ENCODE results near the gene ABLIM3. TPM values are rescaled to one million over a fixed set of nuclear protein-coding genes. Genes with fewer than 3 reads are reported as not detected.

ABLIM3 gene
- total and polyA plus RNA-seq, 9 of the 15 experiments (the other 6 are each of a cell fraction or from before 2014, with no cell fraction given): 0.03 to 0.38 (median 0.11) TPM

GRCh38 chr5:149164731-149165130 is 23.4 kb downstream of the ABLIM3 start:
- Histone ChIP-seq H2AFZ (ENCODE audit: low read depth, low read length) (no peak overlapping the region), H3K4me2 (ENCODE audit: insufficient read depth, low read length) (no peak overlapping the region), H3K4me3 (no peak overlapping the region), H3K27me3 (ENCODE audit: control insufficient read depth in 2 of 2, insufficient read depth in 2 of 2, low read length in 2 of 2) (peaks cover 0 to 11% of the 10 kb centered on the region in 2 experiments; a peak in 2 of 5 replicates), H3K9me1 (ENCODE audit: control insufficient read depth, insufficient read depth, low read length) (no peaks in the 10 kb centered on the region), H3K36me3 (ENCODE audit: control insufficient read depth, insufficient read depth, low read length) (no peaks in the 10 kb centered on the region), H3K79me2 (ENCODE audit: control insufficient read depth, insufficient read depth, low read length) (no peaks in the 10 kb centered on the region), H4K20me1 (replicated peaks; ENCODE audit: control insufficient read depth, insufficient read depth, low read length) (no peaks in the 10 kb centered on the region), H3K27ac (ENCODE audit: extremely low read depth, low read depth, low read length) (no peak overlapping the region), H3K4me1 (replicated peaks in 1 of 2; ENCODE audit: control insufficient read depth in 2 of 2, insufficient read depth in 2 of 2, low read length in 2 of 2) (no peaks in the 10 kb centered on the region), H3K9me3 (replicated peaks; ENCODE audit: control insufficient read depth, insufficient read depth, low read depth, low read length) (no peaks in the 10 kb centered on the region), H3K9ac (ENCODE audit: insufficient read depth in 1 of 2, low read depth in 2 of 2, low read length in 2 of 2) (no peak overlapping the region)
- ATAC-seq (no peak), DNase-seq (ENCODE audit: extremely low read depth in 1 of 4, low spot score in 3 of 4) (no peak), FAIRE-seq (no peak)
- ChIA-PET POLR2A (no interaction called here), CTCF (ENCODE audit: low intra/inter-chr PET ratio) (no interaction called here)
- TF ChIP-seq ARHGAP35 (IDR thresholded peaks at IDR 0.05; ENCODE audit: partially characterized antibody) (no peak), ELF2 (CRISPR knock-in tag; IDR thresholded peaks at IDR 0.05) (no peak)
- intact Hi-C loops (cut with micrococcal nuclease): no loop called here
- 0% methylated on average over 1 of the region's 1 CpG for WGBS (ENCODE audit: insufficient coverage, low coverage, missing lambda C conversion rate)
- no TSS peak for BruUV-seq (replicated peaks)
- in situ Hi-C loops (cut with MboI): no loop called here

GRCh38 chr5:149166128-149166527 is 24.8 kb downstream of the ABLIM3 start:
- ChIA-PET CTCF (ENCODE audit: low intra/inter-chr PET ratio) (no interaction called here), POLR2A (no interaction called here)
- no peak for ATAC-seq
- no peak overlapping the region for H3K27ac ChIP-seq (ENCODE audit: extremely low read depth, low read depth, low read length)
- FAIRE-seq: no peak
- no peaks in the 10 kb centered on the region for H3K79me2 ChIP-seq (ENCODE audit: control insufficient read depth, insufficient read depth, low read length)
- no peaks in the 10 kb centered on the region for H3K9me1 ChIP-seq (ENCODE audit: control insufficient read depth, insufficient read depth, low read length)
- DNase-seq (ENCODE audit: extremely low read depth in 1 of 4, low spot score in 3 of 4): no peak
- H3K36me3 ChIP-seq (ENCODE audit: control insufficient read depth, insufficient read depth, low read length): no peaks in the 10 kb centered on the region
- H3K9me3 ChIP-seq (replicated peaks; ENCODE audit: control insufficient read depth, insufficient read depth, low read depth, low read length): no peaks in the 10 kb centered on the region
- H2AFZ ChIP-seq (ENCODE audit: low read depth, low read length): no peak overlapping the region
- in situ Hi-C loops (cut with MboI): no loop called here
- no peak overlapping the region for H3K4me3 ChIP-seq
- intact Hi-C loops (cut with micrococcal nuclease): no loop called here
- BruUV-seq (replicated peaks): no TSS peak
- no peaks in the 10 kb centered on the region for H4K20me1 ChIP-seq (replicated peaks; ENCODE audit: control insufficient read depth, insufficient read depth, low read length)
- H3K4me2 ChIP-seq (ENCODE audit: insufficient read depth, low read length): no peak overlapping the region
- no peak overlapping the region for H3K9ac ChIP-seq (ENCODE audit: insufficient read depth in 1 of 2, low read depth in 2 of 2, low read length in 2 of 2)
- H3K4me1 ChIP-seq (replicated peaks in 1 of 2; ENCODE audit: control insufficient read depth in 2 of 2, insufficient read depth in 2 of 2, low read length in 2 of 2): no peaks in the 10 kb centered on the region
- H3K27me3 ChIP-seq (ENCODE audit: control insufficient read depth in 2 of 2, insufficient read depth in 2 of 2, low read length in 2 of 2): peaks cover 0 to 11% of the 10 kb centered on the region in 2 experiments; a peak in 2 of 5 replicates
- no peak for TF ChIP-seq CUX1 (CRISPR knock-in tag; IDR thresholded peaks at IDR 0.05)
- TF ChIP-seq ZBTB33 (CRISPR knock-in tag; IDR thresholded peaks at IDR 0.05): no peak
- no peak for TF ChIP-seq ZKSCAN1 (IDR thresholded peaks at IDR 0.05; ENCODE audit: low read depth, low read length)
- no peak for TF ChIP-seq RFX7 (CRISPR knock-in tag; IDR thresholded peaks at IDR 0.05)
- no peak for TF ChIP-seq MXI1 (IDR thresholded peaks at IDR 0.05; ENCODE audit: low read depth, low read length)
- TF ChIP-seq ZNF778 (CRISPR knock-in tag; IDR thresholded peaks at IDR 0.05): no peak
- TF ChIP-seq YY1 (IDR thresholded peaks at IDR 0.05; ENCODE audit: borderline replicate concordance in 1 of 3, control insufficient read depth in 1 of 3, extremely low read depth in 1 of 3, insufficient read depth in 3 of 3, insufficient read length in 1 of 3, insufficient replicate concordance in 2 of 3, low read depth in 1 of 3, low read length in 2 of 3): no peak

Measured in K562 (cell line).